AG09319 (cell line): ENCODE results near the gene DUSP18.
"Not testable (repeated sequence)": the region's sequence is repeated elsewhere in the genome, so short reads cannot be mapped to it uniquely, and the experiment has no call there.

ENCODE experiments used
- DNase-seq: peaks from one replicate; pipeline ENCODE4 v3.0.0-alpha.2; 2010; ENCODE audit warnings: low read depth; ENCODE audit errors: extremely low read depth
- CTCF ChIP-seq: IDR thresholded peaks from 2 replicates; pipeline ENCODE4 v1.5.1; 2011; ENCODE audit warnings: low read depth, mild to moderate bottlenecking, inconsistent platforms, low read length, moderate library complexity

The DUSP18 gene

GRCh38 chr22:30667494-30668385 is at the start of gene DUSP18:
TSS of gene DUSP18 (minus strand) at chr22:30667875. CDS start at chr22:30664003, 3,872 bp downstream.
- TF ChIP-seq CTCF = peak; percentile 30

GRCh38 chr22:30714062-30714461 is 46.4 kb upstream of the DUSP18 start:
- no peak for TF ChIP-seq CTCF
- no peak for DNase-seq

More at GRCh38 chr22:30667494-30668385, at the start of gene DUSP18:
- peak; percentile 74 for DNase-seq

GRCh38 chr22:30712094-30712493 is 44.4 kb upstream of the DUSP18 start:
- TF ChIP-seq CTCF = no peak
- no peak for DNase-seq

- DNase-seq = not testable (repeated sequence)
Observed at GRCh38 chr22:30709980-30710379, 42.3 kb upstream of the DUSP18 start.

GRCh38 chr22:30705710-30706651 is 38.3 kb upstream of the DUSP18 start:
- TF ChIP-seq CTCF = no peak
- peak; percentile 87 for DNase-seq

GRCh38 chr22:30704978-30705377 is 37.3 kb upstream of the DUSP18 start:
- DNase-seq = no peak
- no peak for TF ChIP-seq CTCF

GRCh38 chr22:30702856-30703255 is 35.2 kb upstream of the DUSP18 start:
- no peak for TF ChIP-seq CTCF

More at GRCh38 chr22:30702856-30703255, 35.2 kb upstream of the DUSP18 start:
- no peak for DNase-seq
